ENCODE measurements around the gene PSME3IP1. TPM values are rescaled to one million over a fixed set of nuclear protein-coding genes. Genes with fewer than 3 reads are reported as not detected.

PSME3IP1 gene
- total and polyA plus RNA-seq, 3 donors from 2014 or later: 96.4 to 224 (median 122) TPM

DNA sequence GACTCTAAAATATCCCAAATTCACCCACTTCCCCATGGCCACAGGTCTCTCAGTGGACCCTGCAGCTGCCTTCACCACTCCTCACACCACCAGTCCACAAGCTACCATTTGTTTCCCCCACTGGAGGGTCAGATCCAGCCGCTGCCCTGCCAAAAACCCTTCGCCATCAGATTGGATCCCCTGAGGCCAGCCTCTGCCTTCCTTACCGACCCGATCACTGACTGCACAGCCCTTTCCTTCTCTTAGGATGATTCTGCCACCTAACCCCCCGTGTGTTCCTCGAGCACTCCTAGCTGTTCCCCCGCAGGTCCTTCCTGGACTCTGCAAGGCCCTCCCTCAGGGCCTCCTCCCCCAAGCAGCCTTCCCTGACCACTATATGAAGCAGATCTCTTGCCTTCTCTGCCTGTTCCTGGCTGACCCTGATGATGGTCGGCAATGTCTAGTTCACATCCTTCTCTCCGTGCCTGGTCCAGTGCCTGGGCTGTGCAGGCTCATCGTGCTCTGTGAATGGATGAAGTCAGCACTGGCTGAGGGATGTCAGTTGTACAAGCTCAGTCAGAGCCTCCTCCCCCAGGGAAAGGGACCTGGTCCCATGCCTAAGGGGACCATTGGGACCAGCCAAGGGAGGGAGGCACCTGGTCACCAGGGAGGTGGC is 47.4 kb downstream of the PSME3IP1 start:
- H3K4me1 ChIP-seq: peaks cover 5% of the 10 kb centered on the region
- no peak overlapping the region for H3K4me3 ChIP-seq
- no peak overlapping the region for H3K27ac ChIP-seq
- H3K27me3 ChIP-seq: no peaks in the 10 kb centered on the region
- DNase-seq: no peak
- intact Hi-C loops (cut with DNase I; ENCODE audit: low total_unique reads): no loop called here
- WGBS, 2 donors: 85 to 87% methylated on average over 10 of the region's 10 CpGs
- H3K36me3 ChIP-seq (ENCODE audit: low read depth, missing control alignments): no peaks in the 10 kb centered on the region
- H3K9me3 ChIP-seq: no peaks in the 10 kb centered on the region
- TF ChIP-seq POLR2A (IDR thresholded peaks at IDR 0.05): no peak
- TF ChIP-seq, protein P1, sequence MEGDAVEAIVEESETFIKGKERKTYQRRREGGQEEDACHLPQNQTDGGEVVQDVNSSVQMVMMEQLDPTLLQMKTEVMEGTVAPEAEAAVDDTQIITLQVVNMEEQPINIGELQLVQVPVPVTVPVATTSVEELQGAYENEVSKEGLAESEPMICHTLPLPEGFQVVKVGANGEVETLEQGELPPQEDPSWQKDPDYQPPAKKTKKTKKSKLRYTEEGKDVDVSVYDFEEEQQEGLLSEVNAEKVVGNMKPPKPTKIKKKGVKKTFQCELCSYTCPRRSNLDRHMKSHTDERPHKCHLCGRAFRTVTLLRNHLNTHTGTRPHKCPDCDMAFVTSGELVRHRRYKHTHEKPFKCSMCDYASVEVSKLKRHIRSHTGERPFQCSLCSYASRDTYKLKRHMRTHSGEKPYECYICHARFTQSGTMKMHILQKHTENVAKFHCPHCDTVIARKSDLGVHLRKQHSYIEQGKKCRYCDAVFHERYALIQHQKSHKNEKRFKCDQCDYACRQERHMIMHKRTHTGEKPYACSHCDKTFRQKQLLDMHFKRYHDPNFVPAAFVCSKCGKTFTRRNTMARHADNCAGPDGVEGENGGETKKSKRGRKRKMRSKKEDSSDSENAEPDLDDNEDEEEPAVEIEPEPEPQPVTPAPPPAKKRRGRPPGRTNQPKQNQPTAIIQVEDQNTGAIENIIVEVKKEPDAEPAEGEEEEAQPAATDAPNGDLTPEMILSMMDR (IDR thresholded peaks at IDR 0.05): no peak

DNA sequence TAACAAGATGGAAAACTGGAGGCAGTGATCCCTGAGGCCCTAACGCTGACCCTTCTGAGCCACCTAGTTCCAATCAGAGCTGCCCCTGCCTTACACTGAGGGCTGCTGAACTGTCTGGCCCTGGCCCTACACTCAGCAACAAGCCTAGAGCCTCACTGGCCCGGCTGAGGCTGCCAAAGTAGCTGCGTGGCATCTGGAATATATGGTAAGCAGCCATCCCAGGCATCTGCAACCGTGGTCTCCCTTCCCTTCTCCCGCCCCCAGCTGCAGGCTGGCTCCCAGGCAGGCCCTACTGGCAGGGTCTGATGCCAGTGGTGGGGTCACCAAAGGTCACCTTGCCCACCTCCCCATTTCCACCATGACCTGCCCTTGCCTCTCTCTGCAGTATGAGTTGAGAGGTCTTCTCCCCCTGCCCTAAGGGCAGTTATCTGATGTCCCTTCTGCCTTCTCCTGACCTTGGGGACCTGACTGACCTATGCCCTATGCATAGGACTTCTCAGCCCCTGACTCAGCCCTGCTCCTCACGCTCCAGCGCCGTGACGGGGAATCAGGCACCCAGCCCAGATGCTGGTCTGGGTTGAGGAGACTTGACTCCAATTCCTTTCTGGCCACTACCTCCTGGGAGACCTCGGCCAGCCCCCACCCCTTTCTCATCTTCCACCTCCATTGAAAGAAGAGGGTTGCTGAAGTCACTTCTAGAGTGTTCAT is 48.1 kb downstream of the PSME3IP1 start:
- Histone ChIP-seq H3K27me3 (no peaks in the 10 kb centered on the region), H3K9me3 (no peaks in the 10 kb centered on the region), H3K4me1 (peaks cover 5% of the 10 kb centered on the region), H3K27ac (no peak overlapping the region), H3K36me3 (ENCODE audit: low read depth, missing control alignments) (no peaks in the 10 kb centered on the region), H3K4me3 (no peak overlapping the region)
- no peak for DNase-seq
- 84 to 95% methylated on average over 8 to 10 of the region's 10 CpGs for WGBS, 2 donors
- intact Hi-C loops (cut with DNase I; ENCODE audit: low total_unique reads): no loop called here
- no peak for TF ChIP-seq POLR2A (IDR thresholded peaks at IDR 0.05)
- TF ChIP-seq, protein P1 (IDR thresholded peaks at IDR 0.05): no peak

DNA sequence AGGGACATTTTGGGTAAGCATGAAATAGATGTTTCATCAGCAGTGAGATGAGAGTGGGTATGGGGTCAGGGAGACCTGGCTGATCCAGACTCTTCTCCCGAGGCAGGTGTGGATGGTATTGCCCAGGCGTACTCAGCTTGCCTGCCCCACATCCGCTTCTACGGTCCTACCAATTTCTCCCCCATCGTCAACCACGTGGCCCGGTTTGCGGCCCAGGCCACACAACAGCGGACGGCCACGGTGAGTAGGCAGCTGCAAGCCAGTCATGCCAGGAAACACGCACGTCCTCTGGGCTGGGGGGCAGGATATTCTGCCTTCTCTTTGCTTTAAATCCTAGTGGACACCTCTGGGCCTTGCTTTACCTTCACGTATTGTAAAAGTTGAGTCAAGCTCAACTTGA is 48.8 kb downstream of the PSME3IP1 start:
- TF ChIP-seq POLR2A (IDR thresholded peaks at IDR 0.05): no peak
- TF ChIP-seq, protein P1 (IDR thresholded peaks at IDR 0.05): no peak
- no peak overlapping the region for H3K27ac ChIP-seq
- no peaks in the 10 kb centered on the region for H3K27me3 ChIP-seq
- H3K4me1 ChIP-seq: peaks cover 5% of the 10 kb centered on the region
- 74 to 86% methylated on average over 14 of the region's 14 CpGs for WGBS, 2 donors
- no peaks in the 10 kb centered on the region for H3K36me3 ChIP-seq (ENCODE audit: low read depth, missing control alignments)
- intact Hi-C loops (cut with DNase I; ENCODE audit: low total_unique reads): no loop called here
- DNase-seq: no peak
- H3K4me3 ChIP-seq: no peak overlapping the region
- H3K9me3 ChIP-seq: no peaks in the 10 kb centered on the region

DNA sequence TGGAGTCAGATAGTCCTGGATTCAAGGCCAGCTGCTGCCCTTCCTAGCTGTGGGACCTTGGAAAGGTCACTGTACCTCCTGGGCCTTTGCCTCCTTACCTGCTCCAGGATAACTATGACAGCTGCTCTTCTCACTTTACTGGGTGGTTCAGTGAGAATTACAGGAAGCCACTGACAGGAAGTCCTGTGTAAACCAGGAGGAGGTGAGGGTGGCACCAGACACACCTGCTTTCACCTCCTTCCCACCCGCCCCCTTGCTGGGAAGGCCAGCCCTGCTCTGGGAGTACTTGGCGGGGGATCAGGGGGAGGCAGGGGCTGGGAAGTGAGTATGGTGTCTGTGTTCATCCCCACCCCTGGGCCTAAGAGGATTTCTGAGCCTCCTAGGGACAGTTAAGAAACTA is 50.9 kb downstream of the PSME3IP1 start:
- Histone ChIP-seq H3K9me3 (no peaks in the 10 kb centered on the region), H3K27ac (no peak overlapping the region), H3K36me3 (ENCODE audit: low read depth, missing control alignments) (no peaks in the 10 kb centered on the region), H3K4me3 (no peak overlapping the region), H3K4me1 (no peaks in the 10 kb centered on the region), H3K27me3 (no peaks in the 10 kb centered on the region)
- intact Hi-C loops (cut with DNase I; ENCODE audit: low total_unique reads): no loop called here
- 71 to 83% methylated on average over 2 of the region's 2 CpGs for WGBS, 2 donors
- TF ChIP-seq POLR2A (IDR thresholded peaks at IDR 0.05): no peak
- TF ChIP-seq, protein P1 (IDR thresholded peaks at IDR 0.05): no peak
- DNase-seq: no peak
